HG03060 (cell line): ENCODE measurements around the gene GOSR1.
"Not testable (repeated sequence)": the region's sequence is repeated elsewhere in the genome, so short reads cannot be mapped to it uniquely, and the experiment has no call there.

Source experiments
- ATAC-seq: cut with Tn5 transposase; IDR thresholded peaks from one replicate; pipeline ENCODE4 v1.9.1; 2021; ENCODE audit warnings: low read depth, moderate number of reproducible peaks; ENCODE audit not compliant: unreplicated experiment

The GOSR1 gene

DNA sequence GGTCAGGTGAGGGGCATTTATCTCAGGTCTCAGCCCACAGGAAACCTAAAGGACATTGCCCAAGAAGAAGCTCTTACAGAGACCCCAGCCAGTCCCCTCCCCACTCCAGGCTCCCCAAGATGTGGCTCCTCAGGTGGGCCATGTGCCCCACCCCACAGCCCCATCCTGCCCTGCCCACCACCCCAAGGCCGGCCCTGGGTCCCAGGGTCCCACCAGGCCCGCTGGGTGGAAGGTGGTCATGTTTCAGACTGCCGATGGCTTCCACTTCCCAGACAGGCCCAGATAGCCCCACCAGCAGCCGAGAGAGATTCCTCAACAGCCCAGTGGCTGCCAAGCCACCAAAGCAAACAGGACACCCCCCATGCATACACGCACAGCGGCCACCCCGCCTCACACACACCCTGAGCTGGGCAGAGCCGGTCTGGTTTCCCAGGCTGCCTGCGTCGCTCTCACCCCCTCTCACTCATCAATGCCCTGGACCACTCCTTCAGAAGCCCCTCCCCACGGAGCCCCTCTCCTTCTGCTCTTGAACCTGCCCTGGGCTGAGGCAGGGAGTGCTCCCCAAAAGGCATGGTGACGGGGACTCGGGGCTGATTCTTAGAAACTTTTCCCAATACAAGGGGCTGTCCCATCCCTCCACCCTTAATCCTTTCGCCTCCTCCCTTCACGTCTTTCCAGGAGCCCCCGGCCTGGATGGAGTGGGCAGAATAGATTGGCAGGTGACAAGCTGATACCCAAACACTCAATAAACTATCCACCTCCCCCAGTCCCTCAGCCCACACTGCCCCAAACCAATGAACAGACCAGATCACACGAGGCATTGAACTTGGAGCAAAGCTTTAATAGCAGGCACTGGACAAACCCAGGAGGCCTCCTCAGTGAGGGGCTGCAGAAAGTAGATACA lies 95.7 kb downstream of the GOSR1 start:
- not testable (repeated sequence) for ATAC-seq

DNA sequence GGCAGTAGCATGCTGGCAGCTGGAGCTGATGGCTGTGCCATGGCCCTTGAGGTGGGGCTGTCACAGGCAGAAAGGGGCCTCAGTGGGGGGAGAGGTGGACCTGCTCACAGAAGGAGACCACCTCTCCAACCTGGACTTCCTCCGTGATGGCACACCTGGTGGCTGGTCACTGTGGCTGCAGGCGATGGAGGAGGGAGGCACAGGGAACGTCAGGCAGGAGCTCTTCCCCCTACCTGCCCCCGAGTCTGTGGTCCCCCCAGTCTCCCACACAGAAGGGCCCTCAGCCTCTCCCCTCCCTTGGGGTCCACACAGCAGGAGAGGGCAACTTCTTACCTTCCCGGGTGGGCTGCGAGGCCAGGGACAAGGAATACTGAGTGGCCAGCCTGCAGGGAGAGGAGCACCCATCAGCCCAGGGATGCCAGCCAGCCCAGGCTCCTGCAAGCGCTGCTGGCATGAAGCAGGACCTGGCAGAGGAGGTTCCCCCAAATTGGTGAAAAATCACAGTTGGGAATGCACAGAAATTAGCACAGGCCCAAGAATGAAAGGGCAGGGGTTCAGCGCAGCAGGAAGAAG lies 96.5 kb downstream of the GOSR1 start:
- no peak for ATAC-seq

- not testable (repeated sequence) for ATAC-seq
These were observed 97.1 kb downstream of the GOSR1 start for GRCh38 chr17:30574309-30574708.

GRCh38 chr17:30574806-30575205 lies 97.6 kb downstream of the GOSR1 start:
- not testable (repeated sequence) for ATAC-seq

DNA sequence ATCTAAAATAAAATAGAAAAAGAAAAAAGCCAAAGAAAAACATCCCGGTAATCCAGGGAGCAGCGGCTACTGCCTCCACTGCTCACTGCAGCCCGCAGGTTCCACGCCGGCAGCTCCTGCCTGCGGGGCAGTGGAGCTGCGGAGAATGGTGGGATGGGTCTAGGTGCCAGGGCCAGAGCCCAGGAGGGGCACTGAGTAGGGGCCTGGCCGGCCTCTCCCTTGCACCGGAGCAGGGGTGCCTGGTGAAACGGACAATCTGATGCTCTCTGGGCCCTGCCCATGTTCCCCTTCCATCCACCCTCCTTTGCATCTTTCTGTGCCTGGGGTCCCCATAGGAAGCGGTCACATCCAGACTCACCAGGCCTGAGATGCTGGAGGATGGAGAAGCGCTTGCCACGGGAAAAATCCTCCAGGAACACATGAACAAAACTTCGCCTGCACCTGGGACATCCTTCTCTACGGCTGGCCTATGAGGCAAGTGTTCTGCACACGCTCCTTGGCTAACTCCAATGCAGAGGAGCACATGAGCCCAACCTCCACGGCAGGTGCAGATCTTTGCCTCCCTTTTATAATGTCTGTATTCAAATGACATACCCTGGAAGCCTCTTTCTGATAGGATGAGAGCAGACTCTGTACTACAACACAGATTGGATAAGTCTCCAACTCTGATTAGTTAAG lies 98.6 kb downstream of the GOSR1 start:
- not testable (repeated sequence) for ATAC-seq

GRCh38 chr17:30576326-30576861 lies 99.2 kb downstream of the GOSR1 start:
- ATAC-seq: no peak
